Adipocyte (in vitro differentiated cells): ENCODE measurements around the gene ISYNA1.

ENCODE experiments used
- DNase-seq: peaks from one replicate; pipeline ENCODE4 v3.0.0-alpha.2; 2015; ENCODE audit warnings: low read depth
- H3K27me3 ChIP-seq: replicated peaks from 2 replicates; pipeline ENCODE4 v1.7.0; 2013; ENCODE audit warnings: mild to moderate bottlenecking, low read length, moderate library complexity; ENCODE audit not compliant: control insufficient read depth, insufficient read depth
- H3K36me3 ChIP-seq: 2 replicates; pipeline ENCODE4 v1.7.0; 2013; ENCODE audit warnings: low read length, mild to moderate bottlenecking, moderate library complexity; ENCODE audit not compliant: control insufficient read depth, insufficient read depth, severe bottlenecking
- H3K4me1 ChIP-seq: 2 replicates; pipeline ENCODE4 v1.7.0; 2013; ENCODE audit warnings: mild to moderate bottlenecking, low read length, moderate library complexity; ENCODE audit not compliant: control insufficient read depth, insufficient read depth
- H3K4me3 ChIP-seq: 2 replicates; pipeline ENCODE4 v1.7.0; 2013; ENCODE audit warnings: mild to moderate bottlenecking, low read length, moderate library complexity
- H3K9ac ChIP-seq: 2 replicates; pipeline ENCODE4 v1.7.0; 2013; ENCODE audit warnings: mild to moderate bottlenecking, low read length, moderate library complexity
- H3K9me3 ChIP-seq: 2 replicates; pipeline ENCODE4 v1.7.0; 2013; ENCODE audit warnings: mild to moderate bottlenecking, low read length, moderate library complexity; ENCODE audit not compliant: control insufficient read depth

Gene ISYNA1

GRCh38 chr19:18419699-18420460, 18.1 kb downstream of the ISYNA1 start:
- peak; percentile 58 for DNase-seq
- no peaks in the 10 kb centered on the region for H3K27me3 ChIP-seq
- peak overlapping the region; percentile 85 for H3K9ac ChIP-seq
- H3K4me1 ChIP-seq = peaks cover 42% of the 10 kb centered on the region
- no peaks in the 10 kb centered on the region for H3K36me3 ChIP-seq
- peak overlapping the region; percentile 81 for H3K4me3 ChIP-seq
- no peaks in the 10 kb centered on the region for H3K9me3 ChIP-seq

GRCh38 chr19:18419195-18419698, 18.7 kb downstream of the ISYNA1 start, which contains the start of gene SSBP4:
Gene SSBP4 (plus strand): TSS chr19:18419398. CDS start chr19:18419649, 251 bp downstream.
- Histone ChIP-seq H3K36me3 (no peaks in the 10 kb centered on the region), H3K9ac (peak within 1 kb of the TSS; percentile 85), H3K4me1 (peaks cover 48% of the 10 kb centered on the region), H3K27me3 (no peaks in the 10 kb centered on the region), H3K9me3 (no peaks in the 10 kb centered on the region), H3K4me3 (peak within 1 kb of the TSS; percentile 81)
- DNase-seq = peak; percentile 89

DNA sequence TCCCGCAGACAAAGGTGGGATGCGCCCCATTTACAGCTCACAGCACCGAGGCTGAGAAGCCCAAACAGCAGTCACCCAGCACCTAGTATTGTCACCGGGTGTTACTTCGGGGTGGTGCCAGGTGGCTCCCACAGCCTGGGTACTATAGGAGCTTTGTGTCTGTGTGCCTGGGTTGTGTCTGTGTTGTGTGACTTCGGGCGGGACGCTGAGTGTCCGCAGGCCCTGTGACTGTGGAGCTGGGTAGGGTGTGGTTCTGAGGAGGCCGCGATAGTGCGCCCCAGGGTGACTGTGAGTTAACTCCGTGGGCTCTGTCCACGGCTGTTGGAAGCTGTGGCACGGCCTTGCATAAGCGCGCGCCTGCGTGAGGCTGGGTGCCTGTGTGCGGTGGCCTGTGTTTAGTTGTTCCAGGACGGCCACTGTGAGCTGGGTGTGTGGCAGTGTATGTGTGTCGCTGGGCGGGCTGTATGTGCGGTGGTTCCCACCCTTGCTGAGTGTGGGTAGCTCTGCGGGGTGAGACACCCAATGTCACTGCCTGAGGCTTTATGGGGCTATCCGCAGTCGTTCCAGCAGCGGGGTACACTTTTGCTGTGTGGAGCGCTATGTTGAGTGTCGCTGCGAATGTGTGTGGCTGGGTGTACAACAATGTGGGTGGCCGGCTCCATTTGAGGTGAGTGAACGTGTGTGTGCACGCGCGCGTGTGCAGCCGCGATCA, 19.3 kb downstream of the ISYNA1 start:
- H3K36me3 ChIP-seq = no peaks in the 10 kb centered on the region
- peaks cover 49% of the 10 kb centered on the region for H3K4me1 ChIP-seq
- H3K9ac ChIP-seq = peak overlapping the region; percentile 82
- H3K9me3 ChIP-seq = no peaks in the 10 kb centered on the region
- no peaks in the 10 kb centered on the region for H3K27me3 ChIP-seq
- no peak for DNase-seq
- peak overlapping the region; percentile 81 for H3K4me3 ChIP-seq

GRCh38 chr19:18418029-18418482, 19.9 kb downstream of the ISYNA1 start:
- DNase-seq = no peak
- Histone ChIP-seq H3K27me3 (no peaks in the 10 kb centered on the region), H3K4me3 (peak overlapping the region; percentile 81), H3K36me3 (no peaks in the 10 kb centered on the region), H3K4me1 (peaks cover 49% of the 10 kb centered on the region), H3K9me3 (no peaks in the 10 kb centered on the region), H3K9ac (peak overlapping the region; percentile 82)

GRCh38 chr19:18417250-18418028, 20.5 kb downstream of the ISYNA1 start:
- Histone ChIP-seq H3K4me1 (peaks cover 49% of the 10 kb centered on the region), H3K4me3 (peak overlapping the region; percentile 74), H3K9ac (peak overlapping the region; percentile 86), H3K27me3 (no peaks in the 10 kb centered on the region), H3K9me3 (no peaks in the 10 kb centered on the region), H3K36me3 (no peaks in the 10 kb centered on the region)
- peak; percentile 91 for DNase-seq

DNA sequence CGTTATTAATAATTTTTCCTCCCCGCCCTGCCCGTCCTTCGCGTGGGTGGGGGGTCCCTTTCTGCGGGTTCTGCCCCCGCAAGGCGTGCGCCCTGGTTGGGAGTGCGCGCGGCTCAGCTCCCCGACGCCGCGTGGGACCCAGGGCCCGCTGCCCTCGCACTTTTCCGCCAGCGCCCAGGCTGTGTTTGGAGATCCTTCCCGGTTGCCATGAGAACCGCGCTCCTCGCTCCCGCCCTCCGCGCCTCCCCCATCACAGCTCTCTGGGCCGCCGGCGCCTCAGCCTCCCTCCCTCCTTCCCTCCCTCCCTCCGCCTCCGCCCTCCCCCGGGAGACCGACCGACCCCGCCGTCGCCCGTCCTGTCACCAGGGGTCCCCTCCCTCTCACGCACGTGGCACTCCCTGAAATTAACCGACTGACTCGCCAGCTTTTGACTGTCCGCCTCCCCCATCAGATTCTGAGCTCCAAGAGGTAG, 21.1 kb downstream of the ISYNA1 start:
- H3K36me3 ChIP-seq = no peaks in the 10 kb centered on the region
- H3K27me3 ChIP-seq = no peaks in the 10 kb centered on the region
- H3K9ac ChIP-seq = peak overlapping the region; percentile 86
- peak; percentile 96 for DNase-seq
- peak overlapping the region; percentile 74 for H3K4me3 ChIP-seq
- peaks cover 49% of the 10 kb centered on the region for H3K4me1 ChIP-seq
- H3K9me3 ChIP-seq = no peaks in the 10 kb centered on the region

- H3K9me3 ChIP-seq = no peaks in the 10 kb centered on the region
These were observed 22.6 kb downstream of the ISYNA1 start for GRCh38 chr19:18415178-18415867.

GRCh38 chr19:18414504-18415177, 23.3 kb downstream of the ISYNA1 start:
- Histone ChIP-seq H3K4me3 (peak overlapping the region; percentile 70), H3K4me1 (peaks cover 43% of the 10 kb centered on the region), H3K9me3 (no peaks in the 10 kb centered on the region), H3K36me3 (no peaks in the 10 kb centered on the region), H3K27me3 (no peaks in the 10 kb centered on the region), H3K9ac (peak overlapping the region; percentile 86)
- no peak for DNase-seq

More at GRCh38 chr19:18415178-18415867, 22.6 kb downstream of the ISYNA1 start:
- no peaks in the 10 kb centered on the region for H3K27me3 ChIP-seq
- H3K4me1 ChIP-seq = peaks cover 42% of the 10 kb centered on the region
- H3K36me3 ChIP-seq = no peaks in the 10 kb centered on the region
- peak overlapping the region; percentile 70 for H3K4me3 ChIP-seq
- DNase-seq = peak; percentile 53
- H3K9ac ChIP-seq = peak overlapping the region; percentile 86

DNA sequence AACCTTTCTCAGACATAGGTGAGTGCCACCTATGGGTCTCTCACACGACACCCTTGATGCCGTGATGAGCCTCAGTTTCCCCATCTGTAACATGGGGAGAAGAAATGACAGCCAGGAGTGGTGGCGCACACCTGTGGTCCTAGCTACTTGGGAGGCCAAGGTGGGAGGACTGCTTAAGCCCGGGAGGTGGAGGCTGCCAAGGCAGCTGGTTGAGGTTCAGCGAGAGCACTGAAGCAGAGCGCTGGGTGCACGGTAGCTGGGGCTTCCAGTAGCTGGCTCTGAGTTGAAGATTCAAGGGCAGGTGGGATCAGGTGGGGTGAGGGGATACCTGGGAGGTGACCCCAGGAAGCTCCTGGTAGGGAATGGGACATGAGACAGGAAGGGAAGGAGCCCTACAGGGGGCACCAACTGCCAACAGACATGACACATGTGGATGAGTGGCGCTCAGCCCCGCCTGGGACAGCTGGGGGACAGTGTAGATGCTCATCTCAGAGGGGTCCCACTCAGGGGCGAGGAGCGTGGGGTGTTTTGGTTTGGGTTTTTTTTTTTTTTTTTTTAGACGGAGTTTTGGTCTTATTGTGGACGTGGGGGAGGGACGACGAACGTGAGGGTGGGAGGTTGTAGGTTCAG, 25.2 kb downstream of the ISYNA1 start:
- H3K4me3 ChIP-seq = no peak overlapping the region
- H3K9me3 ChIP-seq = no peaks in the 10 kb centered on the region
- H3K4me1 ChIP-seq = peaks cover 31% of the 10 kb centered on the region
- H3K36me3 ChIP-seq = no peaks in the 10 kb centered on the region
- DNase-seq = no peak
- no peaks in the 10 kb centered on the region for H3K27me3 ChIP-seq
- H3K9ac ChIP-seq = no peak overlapping the region

DNA sequence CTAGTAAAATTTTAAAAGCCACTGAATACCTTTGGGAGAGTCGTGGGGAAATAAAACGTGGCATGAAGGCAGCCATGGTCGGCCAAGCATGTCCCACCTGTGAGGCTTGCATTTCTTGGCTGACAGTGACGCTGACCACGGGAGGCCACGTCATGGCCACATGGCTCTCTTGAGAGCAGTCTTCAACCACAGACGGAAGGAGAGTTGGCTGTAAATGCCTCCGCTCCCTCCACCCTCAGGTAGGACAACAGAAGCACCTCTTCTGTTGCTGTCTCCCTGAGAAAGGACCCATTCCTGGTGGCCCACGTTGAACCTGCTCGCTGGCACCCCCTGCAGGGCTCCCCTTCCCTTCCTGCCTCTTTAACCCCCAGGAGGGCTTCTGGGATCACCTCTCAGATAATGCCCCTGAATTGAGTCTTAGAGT, 29.9 kb downstream of the ISYNA1 start:
- Histone ChIP-seq H3K9ac (no peak overlapping the region), H3K36me3 (no peaks in the 10 kb centered on the region), H3K4me3 (no peak overlapping the region), H3K27me3 (no peaks in the 10 kb centered on the region), H3K9me3 (no peaks in the 10 kb centered on the region), H3K4me1 (peaks cover 3% of the 10 kb centered on the region)
- DNase-seq = no peak
